CD4-positive, alpha-beta T cell (primary cell): ENCODE measurements around the gene BTBD2. TPM values are rescaled to one million over a fixed set of nuclear protein-coding genes. Genes with fewer than 3 reads are reported as not detected.

Experiments used
- ATAC-seq: fragments of 200-7000 bp; cut with Tn5 transposase; one replicate; pipeline ENCODE4 v1.10.0; 2022; ENCODE audit warnings: mild to moderate bottlenecking; ENCODE audit not compliant: poor library complexity
- CTCF ChIA-PET: fragments of 350-600 bp; sonication (Branson Sonifier 250); formaldehyde crosslinking; loops from one replicate; lab custom pipeline; 2021; ENCODE audit warnings: antibody characterized with exemption, inconsistent platforms; lab: Charles Lee
- POLR2A ChIA-PET: fragments of 350-600 bp; sonication (Branson Sonifier 250); formaldehyde crosslinking; loops from one replicate; lab custom pipeline; 2021; ENCODE audit warnings: antibody characterized with exemption, inconsistent platforms; lab: Charles Lee
- DNase-seq, 14 experiments: peaks; one replicate each; pipeline ENCODE4 v3.0.0-alpha.2; 2013 to 2020; ENCODE audit warnings: mixed read lengths in 2 of 14
- H3K27ac ChIP-seq, 2 donors: one replicate each; pipeline versions ENCODE4 v1.5.1 to v1.7.0; 2013; ENCODE audit warnings: low read length in 2 of 2, low read depth in 1 of 2, mild to moderate bottlenecking in 1 of 2
- H3K27me3 ChIP-seq, 2 experiments: 1 replicate in 1 of 2; 2 replicates in 1 of 2; pipeline versions ENCODE4 v1.6.1 to v1.7.0; 2013; ENCODE audit warnings: low read length in 2 of 2, control low read depth in 1 of 2, mild to moderate bottlenecking in 1 of 2, moderate library complexity in 1 of 2; ENCODE audit not compliant: insufficient read depth in 2 of 2, control insufficient read depth in 1 of 2
- H3K36me3 ChIP-seq: one replicate; pipeline ENCODE4 v1.6.1; 2013; ENCODE audit warnings: low read length, control low read depth; ENCODE audit not compliant: insufficient read depth
- H3K4me1 ChIP-seq: one replicate; pipeline ENCODE4 v1.6.1; 2013; ENCODE audit warnings: low read length, control low read depth; ENCODE audit not compliant: insufficient read depth
- H3K4me3 ChIP-seq: one replicate; pipeline ENCODE4 v1.5.1; 2013; ENCODE audit warnings: mild to moderate bottlenecking, low read length, moderate library complexity
- H3K9me3 ChIP-seq, 2 experiments: 1 replicate in 1 of 2; 2 replicates in 1 of 2; pipeline versions ENCODE4 v1.6.1 to v1.7.0; 2013; ENCODE audit warnings: low read length in 2 of 2, mild to moderate bottlenecking in 2 of 2, control low read depth in 1 of 2, moderate library complexity in 1 of 2; ENCODE audit not compliant: control insufficient read depth in 1 of 2, insufficient read depth in 1 of 2
- H3K27ac Mint-ChIP-seq: one replicate; pipeline ENCODE4 v1.8.0; 2020; ENCODE audit warnings: mixed read lengths
- H3K27me3 Mint-ChIP-seq: one replicate; pipeline ENCODE4 v1.8.0; 2021; ENCODE audit warnings: mixed read lengths
- H3K36me3 Mint-ChIP-seq: one replicate; pipeline ENCODE4 v1.8.0; 2021; ENCODE audit warnings: low read depth, mixed read lengths
- H3K4me1 Mint-ChIP-seq: one replicate; pipeline ENCODE4 v1.8.0; 2021; ENCODE audit warnings: low read depth, mixed read lengths
- H3K4me3 Mint-ChIP-seq: one replicate; pipeline ENCODE4 v1.8.0; 2020; ENCODE audit warnings: mild to moderate bottlenecking, mixed read lengths
- H3K9me3 Mint-ChIP-seq: one replicate; pipeline ENCODE4 v1.8.0; 2020; ENCODE audit warnings: mixed read lengths
- intact Hi-C, 2 experiments: fragments of 100-400 bp; cut with DNase I in 1 of 2; cut with micrococcal nuclease in 1 of 2; formaldehyde crosslinking; loops; one replicate each; pipeline versions ENCODE4 v1.15.1 to v1.9.0; 2023 to 2025; cut with DNase I, micrococcal nuclease
- total RNA-seq, 174 experiments: library from RNA in 2 of 174; stranded (reverse) in 2 of 174; gene quantifications; one replicate each; pipeline ENCODE4 v1.2.3 and lab custom pipeline; 2021 to 2026
- TF ChIP-seq, protein P1 (sequence below): fragments of 200-600 bp; IDR thresholded peaks from one replicate; pipeline ENCODE4 v1.8.0; 2022; ENCODE audit warnings: antibody characterized with exemption, mild to moderate bottlenecking

The BTBD2 gene
- total RNA-seq, 2 experiments from 2014 or later = 44.4 to 44.9 TPM

DNA sequence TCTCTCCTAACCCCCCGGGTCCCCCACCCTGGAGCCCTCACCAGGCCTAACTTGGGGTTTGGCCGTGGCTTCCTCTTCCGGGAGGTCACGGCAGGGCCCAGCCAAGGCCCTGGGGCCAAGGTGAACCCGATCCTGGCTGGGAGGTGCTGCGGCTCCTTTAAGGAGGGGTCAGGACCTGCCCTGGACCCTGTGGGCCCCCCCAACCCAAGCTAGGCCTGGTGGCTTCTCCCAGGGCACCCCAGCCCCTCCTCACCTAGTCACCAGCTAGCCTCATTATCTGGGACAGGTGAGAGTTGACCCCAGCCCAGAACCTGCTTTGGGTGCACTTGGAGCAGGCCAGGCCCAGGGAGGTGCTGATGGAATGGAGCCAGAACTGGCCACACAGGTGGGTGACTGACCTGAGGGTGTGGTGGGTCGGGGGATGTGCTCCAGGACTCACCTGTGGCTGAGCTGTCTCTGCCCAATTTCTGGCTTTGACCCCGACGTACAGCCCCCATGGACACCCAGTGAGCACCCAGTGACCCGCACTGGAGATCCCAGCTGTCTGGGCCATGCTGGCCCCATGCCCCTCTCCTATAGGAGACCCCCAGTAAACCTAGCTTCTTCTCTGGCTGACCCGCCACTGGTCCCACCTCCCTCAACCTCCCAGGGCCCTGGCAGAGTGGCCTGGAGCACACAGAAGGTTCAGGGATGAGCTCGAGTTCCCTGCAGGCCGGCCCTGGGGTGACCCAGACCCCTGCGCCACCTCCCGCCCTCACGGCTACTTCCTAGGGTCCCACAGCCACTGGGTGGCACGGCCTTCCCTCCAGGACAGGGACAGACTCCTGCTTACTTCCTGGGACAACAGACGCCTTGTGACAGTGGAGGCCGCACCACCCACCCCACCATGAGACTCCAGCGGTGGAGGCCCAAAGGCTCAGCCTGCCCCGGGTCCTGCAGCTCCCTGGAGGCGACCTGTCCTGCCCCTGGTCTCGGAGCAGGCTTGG lies 42.3 kb upstream of the BTBD2 start:
- no peaks in the 10 kb centered on the region for H3K27me3 Mint-ChIP-seq
- H3K4me1 ChIP-seq = peaks cover 83% of the 10 kb centered on the region
- no peaks in the 10 kb centered on the region for H3K9me3 Mint-ChIP-seq
- DNase-seq (no peak), ATAC-seq (no peak)
- H3K9me3 ChIP-seq = no peaks in the 10 kb centered on the region
- CTCF ChIA-PET = interaction anchor here (0.6 to 1.1 kb wide), 2 partner anchors 18 to 38 kb away, joined by 3 to 4 read pairs; no protein-coding TSS in a partner anchor
- peak overlapping the region; percentile 84 for H3K27ac Mint-ChIP-seq
- TF ChIP-seq, protein P1, sequence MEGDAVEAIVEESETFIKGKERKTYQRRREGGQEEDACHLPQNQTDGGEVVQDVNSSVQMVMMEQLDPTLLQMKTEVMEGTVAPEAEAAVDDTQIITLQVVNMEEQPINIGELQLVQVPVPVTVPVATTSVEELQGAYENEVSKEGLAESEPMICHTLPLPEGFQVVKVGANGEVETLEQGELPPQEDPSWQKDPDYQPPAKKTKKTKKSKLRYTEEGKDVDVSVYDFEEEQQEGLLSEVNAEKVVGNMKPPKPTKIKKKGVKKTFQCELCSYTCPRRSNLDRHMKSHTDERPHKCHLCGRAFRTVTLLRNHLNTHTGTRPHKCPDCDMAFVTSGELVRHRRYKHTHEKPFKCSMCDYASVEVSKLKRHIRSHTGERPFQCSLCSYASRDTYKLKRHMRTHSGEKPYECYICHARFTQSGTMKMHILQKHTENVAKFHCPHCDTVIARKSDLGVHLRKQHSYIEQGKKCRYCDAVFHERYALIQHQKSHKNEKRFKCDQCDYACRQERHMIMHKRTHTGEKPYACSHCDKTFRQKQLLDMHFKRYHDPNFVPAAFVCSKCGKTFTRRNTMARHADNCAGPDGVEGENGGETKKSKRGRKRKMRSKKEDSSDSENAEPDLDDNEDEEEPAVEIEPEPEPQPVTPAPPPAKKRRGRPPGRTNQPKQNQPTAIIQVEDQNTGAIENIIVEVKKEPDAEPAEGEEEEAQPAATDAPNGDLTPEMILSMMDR = no peak
- no peak overlapping the region for H3K4me3 ChIP-seq
- intact Hi-C loops = no loop called here
- peaks cover 54% of the 10 kb centered on the region for H3K4me1 Mint-ChIP-seq
- peak overlapping the region; percentile 73 to 83 for H3K27ac ChIP-seq
- peak overlapping the region; percentile 67 for H3K4me3 Mint-ChIP-seq
- H3K36me3 Mint-ChIP-seq = peaks cover 4% of the 10 kb centered on the region
- H3K36me3 ChIP-seq = no peaks in the 10 kb centered on the region
- POLR2A ChIA-PET = interaction anchor here (0.6 to 1.5 kb wide), 4 partner anchors 16 to 30 kb away, joined by 3 to 4 read pairs (median 3); no protein-coding TSS in a partner anchor
- no peaks in the 10 kb centered on the region for H3K27me3 ChIP-seq

DNA sequence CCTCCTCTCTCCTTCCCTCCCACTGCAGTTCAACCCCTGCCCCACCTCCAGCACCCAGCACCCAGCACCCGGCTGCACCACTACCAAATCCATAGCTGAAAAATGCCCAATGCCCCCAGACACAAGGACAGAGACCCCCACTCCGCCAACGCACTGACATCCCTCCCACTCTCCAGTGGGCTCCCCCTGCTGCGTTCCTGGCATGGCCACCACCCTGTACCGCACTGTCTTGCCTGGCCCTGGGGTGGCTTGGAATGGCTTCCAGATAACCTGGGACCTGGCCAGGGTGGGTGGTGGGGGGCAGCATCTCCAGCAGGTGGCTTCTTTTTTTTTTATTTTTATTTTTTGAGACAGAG lies 41.3 kb upstream of the BTBD2 start:
- H3K9me3 Mint-ChIP-seq = no peaks in the 10 kb centered on the region
- peaks cover 54% of the 10 kb centered on the region for H3K4me1 Mint-ChIP-seq
- no peak for DNase-seq
- Histone ChIP-seq H3K27me3 (no peaks in the 10 kb centered on the region), H3K4me3 (peak overlapping the region; percentile 32), H3K4me1 (peaks cover 83% of the 10 kb centered on the region), H3K27ac (peak overlapping the region; percentile 73 to 83), H3K9me3 (no peaks in the 10 kb centered on the region), H3K36me3 (no peaks in the 10 kb centered on the region)
- CTCF ChIA-PET = no interaction called here
- H3K27ac Mint-ChIP-seq = peak overlapping the region; percentile 84
- POLR2A ChIA-PET = interaction anchor here (0.5 to 1.1 kb wide), 5 partner anchors 15 to 40 kb away, joined by 3 read pairs; partner anchors contain the start of gene MOB3A
- H3K36me3 Mint-ChIP-seq = peaks cover 4% of the 10 kb centered on the region
- TF ChIP-seq, protein P1 = no peak
- H3K27me3 Mint-ChIP-seq = no peaks in the 10 kb centered on the region
- H3K4me3 Mint-ChIP-seq = peak overlapping the region; percentile 66
- no peak for ATAC-seq
- intact Hi-C loops = no loop called here

DNA sequence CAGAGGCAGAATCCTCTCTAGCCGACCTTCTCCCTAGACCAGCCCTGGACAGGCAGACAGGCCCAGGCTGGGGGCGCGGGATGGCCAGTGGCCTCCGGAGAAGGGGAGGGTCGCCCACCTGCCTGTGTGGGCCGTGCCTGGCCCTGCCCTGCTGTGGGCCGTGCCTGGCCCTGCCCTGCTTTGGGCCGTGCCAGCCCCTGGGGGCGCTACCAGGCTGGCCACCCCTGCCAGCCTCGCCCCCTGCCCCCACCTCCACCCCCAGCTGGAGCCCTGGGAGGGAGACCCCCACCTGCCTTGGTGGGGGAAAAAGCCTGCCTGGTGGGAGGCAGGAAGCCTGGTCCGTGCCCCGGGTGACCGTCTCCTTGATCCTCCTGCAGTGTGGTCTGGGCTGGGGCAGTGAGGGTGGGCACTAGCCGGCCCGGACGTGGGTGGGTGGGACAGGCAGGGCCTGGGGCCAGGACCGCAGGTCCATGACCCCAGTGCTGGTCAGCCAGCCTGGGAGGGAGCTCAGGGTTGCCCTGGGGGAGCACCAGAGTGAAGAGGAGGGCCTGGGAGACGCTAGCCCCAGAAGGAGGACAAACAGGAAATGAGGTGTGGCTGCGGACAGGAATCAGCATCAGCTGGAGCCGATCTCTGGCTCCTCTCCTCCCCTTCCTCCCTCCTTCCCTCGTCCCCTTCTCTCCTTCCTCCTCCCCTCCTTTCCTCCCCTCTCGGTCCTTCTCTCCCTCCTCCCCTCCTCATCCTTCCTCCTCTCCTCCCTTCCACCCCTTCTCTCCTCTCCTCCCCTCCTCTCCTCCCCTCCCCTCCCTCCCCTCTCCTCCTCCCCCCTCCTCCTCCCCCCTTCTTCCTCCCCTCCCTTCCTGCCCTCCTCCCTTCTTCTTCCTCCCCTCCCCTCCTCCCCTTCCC lies 40.7 kb upstream of the BTBD2 start:
- Histone ChIP-seq H3K4me3 (peak overlapping the region; percentile 16), H3K4me1 (peaks cover 86% of the 10 kb centered on the region), H3K9me3 (no peaks in the 10 kb centered on the region), H3K27ac (peak overlapping the region; percentile 73 to 77), H3K36me3 (no peaks in the 10 kb centered on the region), H3K27me3 (no peaks in the 10 kb centered on the region)
- ChIA-PET POLR2A (interaction anchor here (0.5 to 1.1 kb wide), 5 partner anchors 14 to 40 kb away, joined by 3 read pairs; partner anchors contain the start of gene MOB3A), CTCF (no interaction called here)
- intact Hi-C loops = no loop called here
- H3K4me3 Mint-ChIP-seq = peak overlapping the region; percentile 70
- H3K4me1 Mint-ChIP-seq = peaks cover 55% of the 10 kb centered on the region
- TF ChIP-seq, protein P1 = no peak
- ATAC-seq = no peak
- H3K27ac Mint-ChIP-seq = peak overlapping the region; percentile 84
- DNase-seq = peak in 4 of 14 experiments; percentile 28 to 78 (median 62)
- peaks cover 4% of the 10 kb centered on the region for H3K36me3 Mint-ChIP-seq
- H3K9me3 Mint-ChIP-seq = no peaks in the 10 kb centered on the region
- H3K27me3 Mint-ChIP-seq = no peaks in the 10 kb centered on the region
